Esophagus muscularis mucosa (tissue), 4 donors: Measurements from ENCODE around the gene DDX47.

Experiments
- EP300 ChIP-seq: sonication (generic); formaldehyde crosslinking; IDR thresholded peaks from one replicate; pipeline ENCODE4 v1.6.1; 2017; ENCODE audit warnings: antibody characterized with exemption
- POLR2A ChIP-seq: fragments of 450-650 bp; IDR thresholded peaks from one replicate; pipeline ENCODE4 v1.6.1; 2017; ENCODE audit warnings: antibody characterized with exemption, moderate library complexity, mild to moderate bottlenecking, low read depth
- POLR2AphosphoS5 ChIP-seq, 2 donors: sonication (generic); formaldehyde crosslinking; IDR thresholded peaks; one replicate each; pipeline ENCODE4 v1.6.1; 2017; ENCODE audit warnings: antibody characterized with exemption in 2 of 2
- TF ChIP-seq, protein P1 (sequence below), 3 experiments: fragments of 200-600 bp in 2 of 3; fragments of 450-650 bp in 1 of 3; sonication (generic) in 2 of 3; IDR thresholded peaks; one replicate each; pipeline ENCODE4 v1.5.1; 2017 to 2019; ENCODE audit warnings: antibody characterized with exemption in 3 of 3, mild to moderate bottlenecking in 2 of 3, moderate library complexity in 1 of 3

GRCh38 chr12:12777092-12777491 is 36.1 kb upstream of the DDX47 start:
- TF ChIP-seq, protein P1, sequence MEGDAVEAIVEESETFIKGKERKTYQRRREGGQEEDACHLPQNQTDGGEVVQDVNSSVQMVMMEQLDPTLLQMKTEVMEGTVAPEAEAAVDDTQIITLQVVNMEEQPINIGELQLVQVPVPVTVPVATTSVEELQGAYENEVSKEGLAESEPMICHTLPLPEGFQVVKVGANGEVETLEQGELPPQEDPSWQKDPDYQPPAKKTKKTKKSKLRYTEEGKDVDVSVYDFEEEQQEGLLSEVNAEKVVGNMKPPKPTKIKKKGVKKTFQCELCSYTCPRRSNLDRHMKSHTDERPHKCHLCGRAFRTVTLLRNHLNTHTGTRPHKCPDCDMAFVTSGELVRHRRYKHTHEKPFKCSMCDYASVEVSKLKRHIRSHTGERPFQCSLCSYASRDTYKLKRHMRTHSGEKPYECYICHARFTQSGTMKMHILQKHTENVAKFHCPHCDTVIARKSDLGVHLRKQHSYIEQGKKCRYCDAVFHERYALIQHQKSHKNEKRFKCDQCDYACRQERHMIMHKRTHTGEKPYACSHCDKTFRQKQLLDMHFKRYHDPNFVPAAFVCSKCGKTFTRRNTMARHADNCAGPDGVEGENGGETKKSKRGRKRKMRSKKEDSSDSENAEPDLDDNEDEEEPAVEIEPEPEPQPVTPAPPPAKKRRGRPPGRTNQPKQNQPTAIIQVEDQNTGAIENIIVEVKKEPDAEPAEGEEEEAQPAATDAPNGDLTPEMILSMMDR (IDR thresholded peaks at IDR 0.05), result no peak
- TF ChIP-seq POLR2A, result no peak
- no peak for TF ChIP-seq POLR2AphosphoS5 (IDR thresholded peaks at IDR 0.05)
- TF ChIP-seq EP300, result no peak
